ENCODE measurements around the gene ERBB4.

DNA sequence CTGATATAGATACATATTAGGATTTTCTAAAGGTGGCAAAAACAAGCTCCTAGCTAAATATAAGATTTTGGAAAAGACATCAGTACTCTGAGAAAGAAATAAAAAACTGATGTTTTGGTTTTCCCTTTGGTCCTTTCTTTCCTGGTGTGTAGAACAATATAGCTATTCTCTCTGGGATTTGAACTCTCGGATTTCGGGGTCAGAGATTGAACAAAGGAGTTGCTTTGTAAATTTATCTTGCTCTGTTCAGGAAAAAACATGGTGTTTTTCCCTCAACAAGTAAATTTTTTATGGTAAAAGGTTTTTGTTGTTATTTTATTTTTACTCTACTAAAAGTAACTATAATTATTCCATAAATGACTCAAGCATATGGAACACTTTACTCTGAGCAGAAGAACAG is 889.3 kb downstream of the ERBB4 start:
- TF ChIP-seq, protein P1, sequence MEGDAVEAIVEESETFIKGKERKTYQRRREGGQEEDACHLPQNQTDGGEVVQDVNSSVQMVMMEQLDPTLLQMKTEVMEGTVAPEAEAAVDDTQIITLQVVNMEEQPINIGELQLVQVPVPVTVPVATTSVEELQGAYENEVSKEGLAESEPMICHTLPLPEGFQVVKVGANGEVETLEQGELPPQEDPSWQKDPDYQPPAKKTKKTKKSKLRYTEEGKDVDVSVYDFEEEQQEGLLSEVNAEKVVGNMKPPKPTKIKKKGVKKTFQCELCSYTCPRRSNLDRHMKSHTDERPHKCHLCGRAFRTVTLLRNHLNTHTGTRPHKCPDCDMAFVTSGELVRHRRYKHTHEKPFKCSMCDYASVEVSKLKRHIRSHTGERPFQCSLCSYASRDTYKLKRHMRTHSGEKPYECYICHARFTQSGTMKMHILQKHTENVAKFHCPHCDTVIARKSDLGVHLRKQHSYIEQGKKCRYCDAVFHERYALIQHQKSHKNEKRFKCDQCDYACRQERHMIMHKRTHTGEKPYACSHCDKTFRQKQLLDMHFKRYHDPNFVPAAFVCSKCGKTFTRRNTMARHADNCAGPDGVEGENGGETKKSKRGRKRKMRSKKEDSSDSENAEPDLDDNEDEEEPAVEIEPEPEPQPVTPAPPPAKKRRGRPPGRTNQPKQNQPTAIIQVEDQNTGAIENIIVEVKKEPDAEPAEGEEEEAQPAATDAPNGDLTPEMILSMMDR (IDR thresholded peaks at IDR 0.05; ENCODE audit: low read depth, low read length, poor library complexity, severe bottlenecking): no peak
- TF ChIP-seq EZH2phosphoT487 (IDR thresholded peaks at IDR 0.05; ENCODE audit: borderline replicate concordance, low read length): no peak

Measured in DOHH2 (cell line).